CD14-positive monocyte (primary cell): Measurements from ENCODE around the gene RINL. TPM values are rescaled to one million over a fixed set of nuclear protein-coding genes. Genes with fewer than 3 reads are reported as not detected.

ENCODE experiments used
- DNase-seq, 3 donors: peaks; one replicate each; pipeline ENCODE4 v3.0.0-alpha.2; 2011 to 2022
- H2AFZ ChIP-seq: 2 replicates; pipeline ENCODE4 v1.6.0; 2012; ENCODE audit warnings: mild to moderate bottlenecking, low read depth, low read length, inconsistent platforms; ENCODE audit not compliant: insufficient read depth, poor library complexity, severe bottlenecking
- H3K27ac ChIP-seq, 2 donors: 1 replicate in 1 of 2; 2 replicates in 1 of 2; pipeline ENCODE4 v1.5.1; 2012 to 2013; ENCODE audit warnings: low read length in 2 of 2, control low read depth in 1 of 2, inconsistent platforms in 1 of 2, low read depth in 1 of 2, mild to moderate bottlenecking in 1 of 2
- H3K27me3 ChIP-seq, 2 donors: one replicate each; pipeline versions ENCODE4 v1.6.0 to v1.6.1; 2011 to 2013; ENCODE audit warnings: low read length in 2 of 2; ENCODE audit not compliant: control insufficient read depth in 2 of 2, insufficient read depth in 2 of 2
- H3K36me3 ChIP-seq, 2 donors: replicated peaks in 1 of 2; 1 replicate in 1 of 2; 2 replicates in 1 of 2; pipeline versions ENCODE4 v1.5.1 to v1.6.1; 2012 to 2013; ENCODE audit warnings: low read length in 2 of 2, control low read depth in 1 of 2, inconsistent platforms in 1 of 2, mild to moderate bottlenecking in 1 of 2; ENCODE audit not compliant: insufficient read depth in 2 of 2, control insufficient read depth in 1 of 2
- H3K4me1 ChIP-seq, 2 donors: 1 replicate in 1 of 2; 2 replicates in 1 of 2; pipeline versions ENCODE4 v1.5.1 to v1.6.1; 2012 to 2013; ENCODE audit warnings: low read length in 2 of 2, control low read depth in 1 of 2, inconsistent platforms in 1 of 2, mild to moderate bottlenecking in 1 of 2, moderate library complexity in 1 of 2; ENCODE audit not compliant: insufficient read depth in 2 of 2, control insufficient read depth in 1 of 2
- H3K4me2 ChIP-seq: replicated peaks from 2 replicates; pipeline ENCODE3; 2012; ENCODE audit warnings: low read length, moderate library complexity, mild to moderate bottlenecking; ENCODE audit not compliant: poor library complexity, severe bottlenecking; ENCODE audit errors: extremely low read depth
- H3K4me3 ChIP-seq, 3 experiments: fragments of 200-600 bp in 1 of 3; sonication (generic) in 1 of 3; replicated peaks in 1 of 3; 1 replicate in 2 of 3; 2 replicates in 1 of 3; pipeline ENCODE4 v1.5.1; 2011 to 2013; ENCODE audit warnings: low read length in 3 of 3, mild to moderate bottlenecking in 3 of 3, control low read depth in 2 of 3, low read depth in 2 of 3, inconsistent platforms in 1 of 3, moderate library complexity in 1 of 3
- H3K79me2 ChIP-seq: 2 replicates; pipeline ENCODE4 v1.6.0; 2012; ENCODE audit warnings: mild to moderate bottlenecking, control low read depth, inconsistent platforms, low read length, moderate library complexity; ENCODE audit not compliant: insufficient read depth
- H3K9ac ChIP-seq: 2 replicates; pipeline ENCODE4 v1.6.0; 2017; ENCODE audit warnings: low read length, mild to moderate bottlenecking; ENCODE audit not compliant: insufficient read depth, poor library complexity, severe bottlenecking
- H3K9me3 ChIP-seq, 2 donors: replicated peaks in 1 of 2; 1 replicate in 1 of 2; 2 replicates in 1 of 2; pipeline versions ENCODE4 v1.5.1 to v1.6.1; 2012 to 2013; ENCODE audit warnings: low read length in 2 of 2, control low read depth in 1 of 2; ENCODE audit not compliant: control insufficient read depth in 1 of 2, insufficient read depth in 1 of 2
- H4K20me1 ChIP-seq: 2 replicates; pipeline ENCODE4 v1.6.0; 2012; ENCODE audit warnings: mild to moderate bottlenecking, low read length, control low read depth, moderate library complexity; ENCODE audit not compliant: insufficient read depth
- H3K27ac Mint-ChIP-seq, 7 donors: one replicate each; pipeline ENCODE4 v1.8.0; 2020; ENCODE audit warnings: mild to moderate bottlenecking in 7 of 7, mixed read lengths in 7 of 7, moderate library complexity in 6 of 7, inconsistent platforms in 2 of 7
- H3K27me3 Mint-ChIP-seq, 3 donors: one replicate each; pipeline ENCODE4 v1.8.0; 2021 to 2022; ENCODE audit warnings: low read depth in 3 of 3, mild to moderate bottlenecking in 3 of 3, mixed read lengths in 3 of 3, moderate library complexity in 3 of 3, inconsistent platforms in 1 of 3
- H3K36me3 Mint-ChIP-seq, 2 donors: one replicate each; pipeline ENCODE4 v1.8.0; 2020; ENCODE audit warnings: mixed read lengths in 2 of 2, inconsistent platforms in 1 of 2, mild to moderate bottlenecking in 1 of 2
- H3K4me1 Mint-ChIP-seq: one replicate; pipeline ENCODE4 v1.8.0; 2020; ENCODE audit warnings: mild to moderate bottlenecking, mixed read lengths
- H3K4me3 Mint-ChIP-seq, 2 donors: one replicate each; pipeline ENCODE4 v1.8.0; 2020; ENCODE audit warnings: mild to moderate bottlenecking in 2 of 2, mixed read lengths in 2 of 2, moderate library complexity in 1 of 2
- H3K9me3 Mint-ChIP-seq, 7 donors: one replicate each; pipeline ENCODE4 v1.8.0; 2020 to 2022; ENCODE audit warnings: mixed read lengths in 7 of 7, mild to moderate bottlenecking in 6 of 7, moderate library complexity in 6 of 7, inconsistent platforms in 2 of 7
- WGBS: methylation state at CpG from one replicate; pipeline ENCODE4 v1.1.5; 2013; ENCODE audit warnings: missing lambda C conversion rate; ENCODE audit not compliant: insufficient coverage; 5-methylcytosine and 5-hydroxymethylcytosine counted together
- intact Hi-C, 2 donors: fragments of 100-400 bp; cut with micrococcal nuclease; formaldehyde crosslinking; loops; one replicate each; pipeline versions ENCODE4 v1.15.0 to v1.15.1; 2023
- polyA plus RNA-seq, 3 donors: library from polyadenylated mRNA; depleted of rRNA in 1 of 3; unstranded in 2 of 3; stranded (reverse) in 1 of 3; fragments of 300-500 nt in 2 of 3; fragments of >200 nt in 1 of 3; fragmentation: Illumina TruSeq in 2 of 3; gene quantifications; 1 replicate in 2 of 3; 2 replicates in 1 of 3; pipeline ENCODE4 v1.2.3, GENCODE V29; 2012 to 2021
- TF ChIP-seq, protein P1 (sequence below): fragments of 200-600 bp; IDR thresholded peaks from one replicate; pipeline ENCODE4 v1.8.0; 2022; ENCODE audit warnings: antibody characterized with exemption, mild to moderate bottlenecking

The RINL gene
- polyA plus RNA-seq, 3 donors: 4.1 to 13.5 (median 7.2) TPM

DNA sequence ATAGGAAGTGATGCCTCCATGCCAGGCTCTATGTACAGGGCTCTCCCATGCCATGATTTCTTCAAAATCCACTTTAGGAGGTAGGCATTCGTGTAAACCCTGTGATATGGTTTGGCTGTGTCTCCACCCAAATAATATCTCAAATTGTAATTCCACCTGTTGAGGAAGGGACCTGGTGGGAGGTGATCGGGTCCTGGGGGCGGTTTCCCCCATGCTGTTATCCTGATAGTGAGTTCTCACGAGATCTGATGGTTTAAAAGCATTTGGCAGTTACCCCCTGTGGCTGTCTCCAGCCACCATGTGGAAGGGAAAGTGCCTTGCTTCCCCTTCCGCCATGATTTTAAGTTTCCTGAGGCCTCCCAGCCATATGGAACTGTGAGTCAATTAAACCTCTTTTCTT, 44.4 kb upstream of the RINL start:
- Mint-ChIP-seq H3K27ac (no peak overlapping the region), H3K4me3 (no peak overlapping the region), H3K27me3 (peaks cover 0 to 2% (median 0%) of the 10 kb centered on the region in 3 donors), H3K9me3 (peaks cover 0 to 4% (median 0%) of the 10 kb centered on the region in 7 donors), H3K4me1 (no peaks in the 10 kb centered on the region), H3K36me3 (peaks cover 36 to 46% of the 10 kb centered on the region in 2 donors)
- no peaks in the 10 kb centered on the region for H3K9me3 ChIP-seq
- DNase-seq: no peak
- H3K9ac ChIP-seq: no peak overlapping the region
- H3K4me1 ChIP-seq: no peaks in the 10 kb centered on the region
- no peaks in the 10 kb centered on the region for H3K79me2 ChIP-seq
- no peak overlapping the region for H3K27ac ChIP-seq
- H3K36me3 ChIP-seq: peaks cover 24 to 34% of the 10 kb centered on the region in 2 donors
- no peaks in the 10 kb centered on the region for H4K20me1 ChIP-seq
- whole genome bisulfite sequencing: 86% methylated on average over 3 of the region's 5 CpGs
- TF ChIP-seq, protein P1, sequence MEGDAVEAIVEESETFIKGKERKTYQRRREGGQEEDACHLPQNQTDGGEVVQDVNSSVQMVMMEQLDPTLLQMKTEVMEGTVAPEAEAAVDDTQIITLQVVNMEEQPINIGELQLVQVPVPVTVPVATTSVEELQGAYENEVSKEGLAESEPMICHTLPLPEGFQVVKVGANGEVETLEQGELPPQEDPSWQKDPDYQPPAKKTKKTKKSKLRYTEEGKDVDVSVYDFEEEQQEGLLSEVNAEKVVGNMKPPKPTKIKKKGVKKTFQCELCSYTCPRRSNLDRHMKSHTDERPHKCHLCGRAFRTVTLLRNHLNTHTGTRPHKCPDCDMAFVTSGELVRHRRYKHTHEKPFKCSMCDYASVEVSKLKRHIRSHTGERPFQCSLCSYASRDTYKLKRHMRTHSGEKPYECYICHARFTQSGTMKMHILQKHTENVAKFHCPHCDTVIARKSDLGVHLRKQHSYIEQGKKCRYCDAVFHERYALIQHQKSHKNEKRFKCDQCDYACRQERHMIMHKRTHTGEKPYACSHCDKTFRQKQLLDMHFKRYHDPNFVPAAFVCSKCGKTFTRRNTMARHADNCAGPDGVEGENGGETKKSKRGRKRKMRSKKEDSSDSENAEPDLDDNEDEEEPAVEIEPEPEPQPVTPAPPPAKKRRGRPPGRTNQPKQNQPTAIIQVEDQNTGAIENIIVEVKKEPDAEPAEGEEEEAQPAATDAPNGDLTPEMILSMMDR: no peak
- H3K4me3 ChIP-seq: no peak overlapping the region
- intact Hi-C loops: loop anchor here in 1 of 2 donors (10.0 kb wide), 2 partner anchors 188 to 518 kb away; partner anchors contain the start of gene FAM98C
- no peaks in the 10 kb centered on the region for H3K27me3 ChIP-seq
- no peak overlapping the region for H2AFZ ChIP-seq
- no peak overlapping the region for H3K4me2 ChIP-seq

- Histone ChIP-seq H3K36me3 (peaks cover 24 to 34% of the 10 kb centered on the region in 2 donors), H3K27ac (no peak overlapping the region), H3K4me1 (no peaks in the 10 kb centered on the region), H3K79me2 (no peaks in the 10 kb centered on the region), H3K9ac (no peak overlapping the region), H3K4me3 (no peak overlapping the region), H4K20me1 (no peaks in the 10 kb centered on the region), H3K4me2 (no peak overlapping the region), H2AFZ (no peak overlapping the region), H3K9me3 (no peaks in the 10 kb centered on the region), H3K27me3 (no peaks in the 10 kb centered on the region)
- TF ChIP-seq, protein P1: no peak
- peaks cover 0 to 2% (median 0%) of the 10 kb centered on the region in 3 donors for H3K27me3 Mint-ChIP-seq
- peak overlapping the region in 1 of 7 donors; percentile 1 for H3K27ac Mint-ChIP-seq
- no peaks in the 10 kb centered on the region for H3K4me1 Mint-ChIP-seq
- DNase-seq: no peak
- peaks cover 0 to 4% (median 0%) of the 10 kb centered on the region in 7 donors for H3K9me3 Mint-ChIP-seq
- 94% methylated on average over 15 of the region's 20 CpGs for WGBS
- intact Hi-C loops: loop anchor here in 1 of 2 donors (10.0 kb wide), 2 partner anchors 187 to 517 kb away; partner anchors contain the start of gene FAM98C
- peaks cover 36 to 42% of the 10 kb centered on the region in 2 donors for H3K36me3 Mint-ChIP-seq
- no peak overlapping the region for H3K4me3 Mint-ChIP-seq
These were observed 43.6 kb upstream of the RINL start for GRCh38 chr19:38921420-38922274.
